Tibial artery (tissue), 4 donors: ENCODE results near the gene DNM3.

Source experiments
- DNase-seq, 2 donors: peaks; one replicate each; pipeline ENCODE4 v3.0.0-alpha.2; 2019
- H3K27ac ChIP-seq, 2 donors: fragments of 200-600 bp; sonication (generic) in 1 of 2; 1 replicate in 1 of 2; 2 replicates in 1 of 2; pipeline ENCODE4 v1.5.1; 2018 to 2019; ENCODE audit warnings: mild to moderate bottlenecking in 1 of 2
- H3K27me3 ChIP-seq, 2 donors: fragments of 200-600 bp; sonication (generic) in 1 of 2; one replicate each; pipeline versions ENCODE4 v1.5.1 to v1.6.0; 2016 to 2019
- H3K36me3 ChIP-seq, 3 donors: fragments of 200-600 bp; sonication (generic) in 2 of 3; one replicate each; pipeline ENCODE4 v1.5.1; 2016 to 2019; ENCODE audit warnings: mild to moderate bottlenecking in 2 of 3
- H3K4me1 ChIP-seq, 4 donors: fragments of 200-600 bp; sonication (generic) in 2 of 4; 1 replicate in 3 of 4; 2 replicates in 1 of 4; pipeline ENCODE4 v1.5.1; 2016 to 2019
- H3K4me3 ChIP-seq, 2 donors: fragments of 200-600 bp; sonication (generic) in 1 of 2; 1 replicate in 1 of 2; 2 replicates in 1 of 2; pipeline ENCODE4 v1.5.1; 2018 to 2019; ENCODE audit warnings: mild to moderate bottlenecking in 2 of 2
- H3K9me3 ChIP-seq, 3 donors: fragments of 200-600 bp; sonication (generic) in 1 of 3; one replicate each; pipeline ENCODE4 v1.5.1; 2016 to 2019
- CTCF ChIP-seq, 2 experiments: fragments of 200-600 bp in 1 of 2; fragments of 450-650 bp in 1 of 2; IDR thresholded peaks; one replicate each; pipeline ENCODE4 v1.5.1; 2017 to 2019; ENCODE audit warnings: antibody characterized with exemption in 2 of 2, mild to moderate bottlenecking in 1 of 2, moderate library complexity in 1 of 2
- intact Hi-C: fragments of 100-400 bp; cut with DNase I; formaldehyde crosslinking; loops from one replicate; pipeline ENCODE4 v1.15.0; 2023; ENCODE audit warnings: low total_unique reads

The DNM3 gene

GRCh38 chr1:172112576-172112975 lies 271.3 kb downstream of the DNM3 start:
- no peaks in the 10 kb centered on the region for H3K36me3 ChIP-seq
- H3K9me3 ChIP-seq, result no peaks in the 10 kb centered on the region
- intact Hi-C loops, result no loop called here
- TF ChIP-seq CTCF (IDR thresholded peaks at IDR 0.05), result no peak
- no peak overlapping the region for H3K4me3 ChIP-seq
- no peak overlapping the region for H3K27ac ChIP-seq
- DNase-seq, result no peak
- H3K27me3 ChIP-seq, result no peaks in the 10 kb centered on the region
- H3K4me1 ChIP-seq, result no peaks in the 10 kb centered on the region

GRCh38 chr1:172117800-172118199 lies 276.5 kb downstream of the DNM3 start:
- no peaks in the 10 kb centered on the region for H3K36me3 ChIP-seq
- intact Hi-C loops, result no loop called here
- H3K27ac ChIP-seq, result no peak overlapping the region
- DNase-seq, result no peak
- H3K4me3 ChIP-seq, result no peak overlapping the region
- no peak for TF ChIP-seq CTCF (IDR thresholded peaks at IDR 0.05)
- H3K4me1 ChIP-seq, result no peaks in the 10 kb centered on the region
- no peaks in the 10 kb centered on the region for H3K27me3 ChIP-seq
- no peaks in the 10 kb centered on the region for H3K9me3 ChIP-seq

GRCh38 chr1:172118618-172119017 lies 277.3 kb downstream of the DNM3 start:
- intact Hi-C loops, result no loop called here
- TF ChIP-seq CTCF (IDR thresholded peaks at IDR 0.05), result no peak
- no peaks in the 10 kb centered on the region for H3K27me3 ChIP-seq
- H3K4me1 ChIP-seq, result no peaks in the 10 kb centered on the region
- H3K9me3 ChIP-seq, result no peaks in the 10 kb centered on the region
- H3K27ac ChIP-seq, result no peak overlapping the region
- no peak overlapping the region for H3K4me3 ChIP-seq
- DNase-seq, result no peak
- H3K36me3 ChIP-seq, result no peaks in the 10 kb centered on the region

DNA sequence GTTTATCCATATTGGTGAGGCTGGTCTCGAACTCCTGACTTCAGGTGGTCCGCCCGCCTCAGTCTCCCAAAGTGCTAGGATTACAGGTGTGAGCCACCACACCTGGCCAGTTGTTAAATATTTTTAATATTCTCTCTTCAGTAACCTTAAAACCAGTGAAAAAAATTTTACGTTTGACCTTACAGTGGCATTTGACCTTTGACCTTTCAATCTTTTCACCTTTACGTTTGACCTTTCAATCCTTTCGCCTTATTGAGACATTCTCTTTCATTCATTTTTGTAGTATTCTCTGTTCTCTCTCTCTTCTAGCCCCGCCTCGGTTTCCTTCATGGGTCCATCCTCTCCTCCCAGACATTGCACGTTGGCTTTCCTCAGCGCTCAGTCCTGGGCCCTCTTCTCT lies 277.9 kb downstream of the DNM3 start:
- intact Hi-C loops, result no loop called here
- H3K27ac ChIP-seq, result no peak overlapping the region
- DNase-seq, result no peak
- no peaks in the 10 kb centered on the region for H3K27me3 ChIP-seq
- TF ChIP-seq CTCF (IDR thresholded peaks at IDR 0.05), result no peak
- H3K4me3 ChIP-seq, result no peak overlapping the region
- no peaks in the 10 kb centered on the region for H3K4me1 ChIP-seq
- H3K36me3 ChIP-seq, result no peaks in the 10 kb centered on the region
- H3K9me3 ChIP-seq, result no peaks in the 10 kb centered on the region

- Histone ChIP-seq H3K27ac (no peak overlapping the region), H3K27me3 (no peaks in the 10 kb centered on the region), H3K4me3 (no peak overlapping the region), H3K4me1 (no peaks in the 10 kb centered on the region), H3K9me3 (no peaks in the 10 kb centered on the region), H3K36me3 (no peaks in the 10 kb centered on the region)
- intact Hi-C loops, result no loop called here
- DNase-seq, result no peak
- no peak for TF ChIP-seq CTCF (IDR thresholded peaks at IDR 0.05)
Observed at GRCh38 chr1:172120381-172120780, 279.1 kb downstream of the DNM3 start.

DNA sequence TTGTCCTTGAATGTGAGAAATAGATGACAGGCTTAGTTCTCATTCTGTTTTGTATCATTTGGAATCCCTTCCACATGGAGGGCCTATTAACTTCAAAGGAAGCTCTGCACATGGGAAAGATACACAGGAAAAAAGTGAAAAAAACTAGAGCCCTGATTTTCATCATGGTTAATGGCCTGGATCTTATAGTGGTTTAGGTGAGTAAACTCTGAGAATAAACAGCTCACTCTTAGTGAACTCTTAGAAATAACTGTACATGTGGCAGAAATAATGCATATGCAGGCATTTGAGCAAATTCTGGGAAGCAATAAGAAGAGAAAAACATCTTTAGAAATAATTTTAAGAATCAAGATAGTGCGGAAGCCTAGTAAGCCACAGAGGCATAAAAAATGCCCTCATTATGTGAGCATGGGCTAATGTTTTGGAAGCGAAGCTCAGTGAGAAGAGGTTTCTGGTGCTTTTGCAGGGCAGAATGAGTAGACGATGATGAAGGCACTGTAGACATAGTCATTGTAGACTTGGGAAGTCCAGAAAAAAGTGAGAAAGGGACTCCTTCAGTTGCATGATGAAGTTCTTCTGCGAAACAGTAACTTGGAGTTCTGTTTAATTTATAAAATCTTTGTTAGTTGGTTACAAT lies 279.9 kb downstream of the DNM3 start:
- Histone ChIP-seq H3K9me3 (no peaks in the 10 kb centered on the region), H3K27ac (no peak overlapping the region), H3K4me3 (no peak overlapping the region), H3K27me3 (no peaks in the 10 kb centered on the region), H3K4me1 (no peaks in the 10 kb centered on the region), H3K36me3 (no peaks in the 10 kb centered on the region)
- intact Hi-C loops, result no loop called here
- DNase-seq, result no peak
- no peak for TF ChIP-seq CTCF (IDR thresholded peaks at IDR 0.05)
